NCI-H2107 treated with DMSO at 0.1 percent for 48 hours (cell line): ENCODE measurements around the gene FAM193B.
"Not testable (repeated sequence)": the region's sequence is repeated elsewhere in the genome, so short reads cannot be mapped to it uniquely, and the experiment has no call there.

ENCODE experiments used
- DNase-seq: peaks from one replicate; lab custom pipeline; 2025; ENCODE audit not compliant: unreplicated experiment; lab: John Stamatoyannopoulos, UW

The FAM193B gene

DNA sequence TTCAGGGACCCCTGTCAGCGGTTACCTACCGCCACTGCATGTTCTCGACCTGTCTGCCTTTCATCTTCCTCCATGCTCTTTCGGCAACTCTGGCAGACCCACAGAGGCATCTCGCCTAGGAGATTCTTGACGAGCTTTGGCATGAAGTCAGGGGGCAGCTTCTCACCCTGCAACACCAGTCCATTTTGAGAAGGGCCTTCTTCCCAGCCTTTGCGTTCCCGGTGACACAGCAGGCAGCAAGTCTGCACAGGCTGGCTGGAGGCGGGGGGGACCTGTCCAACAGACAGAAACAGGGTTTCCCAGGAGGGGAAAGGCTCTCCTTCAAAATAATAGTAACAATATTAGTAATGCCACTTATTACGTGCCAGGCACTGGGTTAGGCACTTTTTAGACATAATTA, 15.5 kb downstream of the FAM193B start:
- no peak for DNase-seq

DNA sequence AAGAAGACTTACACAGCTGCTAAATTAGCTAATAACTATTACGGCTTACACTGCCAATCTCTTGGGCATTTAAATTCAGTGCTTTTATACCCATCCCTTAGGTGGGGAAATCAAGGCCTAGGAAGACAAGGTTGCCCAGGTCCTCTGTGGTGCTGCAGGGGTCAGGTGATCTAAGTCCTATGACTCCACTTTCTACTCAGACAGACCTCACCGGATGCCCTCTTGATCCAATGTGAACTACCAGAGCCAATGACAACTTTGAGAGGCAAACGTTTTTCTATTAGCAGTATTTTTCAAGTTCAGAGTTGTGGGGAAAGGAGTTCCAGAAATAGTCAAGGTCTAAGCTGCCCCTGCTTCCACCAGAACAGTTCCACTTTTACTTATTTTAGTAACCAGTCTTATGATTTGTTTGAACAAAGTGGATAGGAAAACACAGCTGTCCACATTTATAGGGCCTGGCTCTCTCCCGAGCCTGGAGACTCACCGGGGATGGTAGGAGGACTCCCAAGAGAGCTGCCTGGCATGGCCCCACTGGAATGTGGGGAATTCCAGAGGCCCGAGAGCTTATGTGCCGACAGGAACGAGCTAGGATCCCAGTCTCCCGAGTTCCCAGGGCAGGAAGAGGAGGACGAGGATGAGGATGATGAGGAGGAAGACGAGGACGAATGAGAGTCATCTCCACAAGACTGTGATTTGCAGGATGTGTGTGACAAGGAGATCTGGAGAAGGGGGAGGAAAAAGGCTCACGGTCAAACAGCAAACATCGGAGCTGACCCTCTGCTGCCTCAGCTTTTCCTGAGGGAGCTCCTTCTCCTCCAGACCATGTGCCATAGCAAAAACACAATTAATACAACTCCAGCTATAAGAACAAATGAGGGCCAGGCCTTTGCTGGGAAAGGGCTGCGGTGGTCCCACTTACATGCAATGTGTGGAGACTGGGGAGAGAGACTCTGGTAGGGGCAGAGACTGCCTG, 16.7 kb downstream of the FAM193B start:
- no peak for DNase-seq

DNA sequence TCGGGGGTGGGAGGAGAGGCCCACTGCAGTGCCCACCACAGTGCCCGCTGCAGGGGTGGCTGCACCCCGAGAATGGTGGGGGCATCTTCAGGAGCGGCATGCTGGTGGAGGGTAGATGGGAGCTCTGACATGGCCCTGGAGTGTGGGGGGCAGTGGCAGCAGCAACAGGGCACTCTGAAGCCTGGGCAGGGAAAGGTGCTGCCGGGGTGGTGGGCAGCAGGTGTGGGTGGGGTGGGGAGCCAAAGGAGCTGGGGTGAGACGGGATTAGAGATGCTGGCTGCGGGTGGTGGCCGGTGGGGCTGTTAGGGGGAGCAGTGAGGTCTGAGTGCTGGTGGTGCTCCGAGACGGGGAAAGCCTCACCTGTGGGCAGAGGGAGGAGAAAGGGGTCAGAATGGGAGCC, 18.0 kb downstream of the FAM193B start:
- DNase-seq: no peak

DNA sequence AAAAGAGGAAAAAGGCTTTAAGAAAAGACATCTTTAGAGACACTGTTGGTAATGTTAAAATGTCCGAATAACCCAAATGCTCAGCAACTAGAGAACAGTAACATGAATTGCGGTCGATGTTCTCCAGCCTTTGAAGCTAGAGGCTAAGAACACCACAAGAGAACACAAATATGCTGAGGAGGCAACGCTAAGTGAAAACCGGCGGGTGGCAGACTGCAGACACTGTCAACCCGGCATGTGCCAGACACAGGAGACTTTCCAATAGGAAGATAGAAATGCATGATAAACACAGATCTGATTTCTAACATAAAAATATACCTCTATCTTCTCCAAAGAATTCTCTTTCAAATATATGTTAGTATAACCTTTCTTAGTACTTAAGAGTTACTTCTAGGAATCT, 19.2 kb downstream of the FAM193B start:
- DNase-seq: no peak

DNA sequence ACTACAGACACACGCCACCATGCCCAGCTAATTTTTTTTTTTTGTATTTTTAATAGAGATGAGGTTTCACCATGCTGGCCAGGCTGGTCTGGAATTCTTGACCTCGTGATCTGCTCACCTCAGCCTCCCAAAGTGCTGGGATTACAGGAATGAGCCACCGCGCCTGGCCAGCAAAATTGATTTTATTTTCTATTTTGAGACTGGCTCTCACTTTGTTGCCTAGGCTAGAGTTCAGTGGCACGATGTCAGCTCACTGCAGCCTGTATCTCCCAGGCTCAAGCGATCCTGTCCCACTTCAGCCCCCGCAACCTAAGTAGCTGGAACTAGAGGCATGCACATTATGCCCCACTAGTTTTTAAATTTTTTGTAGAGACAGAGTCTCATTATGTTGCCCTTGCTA, 19.9 kb downstream of the FAM193B start:
- DNase-seq: not testable (repeated sequence)

DNA sequence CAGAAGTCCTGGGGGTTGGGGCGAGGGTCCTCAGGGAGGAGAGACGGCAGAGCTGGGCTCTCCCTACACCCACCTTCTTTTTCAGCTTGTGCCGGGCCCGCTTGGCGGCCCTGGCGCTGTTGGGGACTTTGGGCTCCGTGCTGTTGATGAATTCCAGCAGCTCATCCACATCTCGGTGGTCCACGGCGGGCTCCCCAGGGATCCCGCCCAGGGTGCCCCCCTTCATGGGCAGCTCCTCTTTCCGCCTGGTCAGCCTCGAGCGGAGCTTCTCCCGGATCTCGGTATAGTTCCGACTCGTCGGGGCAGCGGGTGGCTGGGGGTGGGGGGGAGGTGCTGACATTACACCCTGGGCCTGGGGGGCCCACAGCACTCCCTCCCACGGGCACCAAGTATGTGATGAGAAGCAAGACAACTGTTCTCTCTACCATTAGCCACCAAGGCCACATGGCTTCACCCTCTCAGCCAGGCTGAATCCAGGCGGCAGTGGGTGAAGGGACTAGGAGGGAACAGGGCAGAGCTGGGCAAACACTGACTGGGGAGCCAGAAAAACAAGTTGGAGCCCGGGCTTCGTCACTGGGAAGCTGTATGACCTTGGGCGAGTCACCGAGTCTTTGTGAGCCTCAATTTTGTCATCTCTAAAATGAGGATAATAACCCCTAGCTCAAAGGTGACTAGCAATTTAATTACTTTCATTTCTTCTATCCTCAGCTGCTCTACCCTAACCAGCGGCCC, 23.0 kb downstream of the FAM193B start:
- no peak for DNase-seq

DNA sequence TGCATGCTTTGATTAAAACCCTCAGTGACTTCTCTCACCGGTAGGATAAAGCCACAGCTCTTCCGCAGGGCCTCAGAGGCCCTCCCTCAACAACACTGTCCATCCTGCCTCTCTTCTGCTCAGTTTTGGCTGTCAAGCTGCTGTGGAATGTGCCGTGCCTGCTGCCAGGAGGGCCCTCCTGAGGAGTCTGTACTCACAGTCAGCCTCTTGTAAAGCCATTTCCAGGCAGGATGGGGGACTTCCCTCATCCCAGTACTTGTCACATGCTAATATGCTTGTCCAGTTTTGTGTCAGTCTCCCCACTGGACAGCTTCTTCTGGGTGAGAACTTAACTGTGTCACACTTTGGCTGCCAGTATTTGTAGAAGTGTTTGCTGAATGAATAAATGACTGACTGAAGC, 23.7 kb downstream of the FAM193B start:
- no peak for DNase-seq

DNA sequence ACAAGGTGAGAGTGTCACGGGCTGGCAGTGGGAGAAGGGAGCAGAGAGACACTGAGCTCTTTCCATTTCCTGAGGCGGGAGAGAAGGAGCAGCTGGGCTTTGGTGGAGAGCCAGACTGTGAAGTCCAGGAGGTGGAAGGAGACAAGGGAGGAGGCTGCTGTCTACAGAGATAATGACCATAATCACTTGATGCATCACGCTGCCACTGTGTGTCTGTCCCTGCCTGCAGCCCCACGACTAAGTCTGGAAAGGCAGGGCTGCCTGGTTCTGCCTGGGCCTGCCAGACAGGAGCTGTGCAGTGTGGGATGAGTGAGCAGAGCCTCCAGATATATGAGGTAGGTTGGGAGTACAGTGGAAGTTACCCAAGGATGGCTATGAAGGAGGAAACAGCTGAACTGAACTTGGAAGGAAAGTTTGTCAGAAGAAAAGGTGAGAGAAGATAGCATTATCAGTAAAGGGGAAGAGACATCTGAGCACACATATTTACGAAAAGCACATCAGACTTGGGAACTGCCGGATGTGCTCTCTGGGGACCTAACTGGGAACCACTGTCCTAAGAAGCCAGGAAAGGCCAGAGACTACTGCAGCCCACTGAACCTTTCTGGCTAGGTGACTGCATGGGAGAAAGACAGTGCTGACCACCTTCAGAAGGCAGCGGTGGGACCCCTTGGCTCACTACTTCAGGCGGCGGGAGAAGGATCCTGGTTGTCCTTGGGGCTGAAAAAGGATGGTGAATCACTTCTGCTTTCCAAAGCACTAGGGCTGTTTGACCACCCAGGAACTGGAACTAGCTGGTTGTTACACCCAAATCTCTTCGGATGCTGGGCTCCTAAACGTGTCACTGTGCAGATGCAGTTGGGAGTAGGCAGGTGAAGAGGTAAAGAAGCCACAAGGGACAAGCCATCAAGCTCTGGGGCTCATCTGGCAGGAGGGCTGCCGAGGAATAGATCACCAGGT, 24.8 kb downstream of the FAM193B start:
- DNase-seq: no peak

DNA sequence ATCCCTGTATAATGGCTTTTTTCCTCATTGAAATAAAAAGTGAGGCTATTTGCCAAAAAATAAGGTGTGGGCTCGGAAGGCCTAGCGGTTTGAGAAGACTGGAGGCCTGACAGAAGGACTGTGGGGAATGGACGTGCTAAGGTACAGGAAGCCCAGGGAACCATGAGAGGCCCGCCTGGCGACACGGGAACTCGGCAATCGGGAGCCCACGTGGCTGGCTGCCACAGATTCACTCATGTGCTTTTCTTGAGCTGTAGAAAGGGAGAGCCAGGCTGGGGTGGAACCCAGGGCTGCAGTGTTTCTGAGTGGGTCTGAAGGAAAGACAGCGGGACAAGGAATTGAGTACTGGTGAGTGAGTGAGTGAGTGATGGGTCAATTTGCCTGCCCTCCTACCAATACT, 25.7 kb downstream of the FAM193B start:
- no peak for DNase-seq

DNA sequence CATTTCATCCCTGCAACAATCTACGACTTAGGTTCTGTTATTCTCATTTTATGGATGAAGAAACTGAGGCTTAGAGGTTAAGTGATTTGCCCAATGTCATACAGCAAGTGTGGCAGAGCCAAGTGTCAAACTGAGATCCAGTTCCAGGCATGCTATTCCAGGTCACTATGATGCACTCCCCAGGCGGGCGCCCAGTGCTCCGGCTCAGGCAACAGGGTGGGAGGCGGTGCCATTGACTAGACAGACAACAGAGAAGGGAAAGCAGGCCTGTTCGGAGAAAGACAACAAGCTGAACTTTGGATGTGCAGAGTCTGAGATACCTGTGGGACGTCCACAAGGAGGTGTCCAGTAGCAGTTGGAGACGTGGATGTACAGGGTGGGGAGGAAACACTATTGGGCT, 26.8 kb downstream of the FAM193B start:
- no peak for DNase-seq

DNA sequence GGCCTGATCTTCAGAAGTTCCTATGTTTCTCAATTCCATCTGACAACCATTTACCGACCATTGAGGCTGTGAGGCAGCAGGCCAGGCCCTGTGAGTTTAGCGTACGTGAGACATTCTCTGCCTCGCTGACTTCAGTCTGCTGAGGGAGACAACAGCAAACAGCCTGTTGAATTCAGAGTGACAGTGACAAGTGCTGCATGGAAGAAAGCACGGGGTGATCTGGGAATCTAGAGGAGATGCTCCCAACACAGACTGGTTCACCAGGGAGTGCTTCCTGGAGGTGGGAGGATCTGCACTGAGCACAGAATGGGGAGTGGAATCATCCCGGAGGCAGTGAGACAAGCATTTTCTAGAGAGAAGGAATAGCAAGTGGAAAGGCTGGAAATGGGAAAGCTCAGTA, 27.6 kb downstream of the FAM193B start:
- DNase-seq: no peak

DNA sequence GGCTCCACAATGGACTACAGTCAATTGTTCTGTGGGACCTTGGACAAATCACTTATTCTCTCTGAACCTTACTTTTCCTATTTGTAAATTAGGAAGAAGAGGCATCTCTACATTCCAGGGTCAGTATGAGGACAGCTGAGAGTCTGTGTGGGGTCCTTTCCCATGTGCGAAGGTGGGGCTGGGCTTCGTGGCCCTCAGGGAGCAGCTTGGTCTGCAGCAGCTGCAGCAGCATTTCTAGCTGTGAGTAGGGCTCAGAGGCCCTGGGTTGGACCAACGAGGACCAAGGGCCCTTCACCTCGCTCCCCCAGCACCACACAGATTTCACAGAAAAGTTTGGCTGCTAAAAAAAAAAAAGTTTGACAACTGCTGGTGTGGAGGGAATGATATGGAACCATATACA, 28.2 kb downstream of the FAM193B start:
- DNase-seq: no peak

DNA sequence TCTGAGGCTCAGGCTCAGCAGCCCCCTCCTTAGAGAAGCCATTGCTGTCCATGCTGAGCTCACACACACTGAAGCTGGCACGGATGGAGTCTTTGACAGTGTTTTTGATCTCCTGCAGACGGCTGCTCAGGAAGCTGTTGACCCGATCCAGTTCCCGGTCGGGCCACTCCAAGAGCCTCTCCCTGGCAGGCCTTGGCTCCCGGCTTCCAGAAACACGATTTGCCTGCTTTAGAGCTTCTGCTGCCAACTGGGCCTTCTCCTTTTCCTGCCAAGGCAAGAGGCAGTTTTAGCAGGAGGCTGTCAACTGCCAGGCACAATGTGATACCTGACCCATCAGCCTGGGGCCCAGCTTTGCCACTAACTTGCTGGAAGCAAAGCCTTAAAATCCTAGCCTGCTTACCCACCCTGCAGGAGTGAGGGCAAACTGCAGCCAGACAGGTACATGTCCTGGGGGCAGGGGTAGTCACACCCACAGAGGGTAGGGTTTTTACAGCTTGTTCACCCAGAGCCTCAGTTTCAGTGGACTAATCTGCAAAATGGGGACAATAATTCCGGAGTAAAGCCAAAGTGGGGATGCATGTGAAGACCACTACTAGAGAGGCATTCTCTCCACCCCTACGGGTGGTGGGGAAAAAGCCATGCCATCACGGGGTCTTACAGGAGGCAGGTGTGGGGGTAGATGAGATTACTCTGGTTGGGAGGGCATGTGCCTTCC, 29.3 kb downstream of the FAM193B start:
- DNase-seq: no peak

DNA sequence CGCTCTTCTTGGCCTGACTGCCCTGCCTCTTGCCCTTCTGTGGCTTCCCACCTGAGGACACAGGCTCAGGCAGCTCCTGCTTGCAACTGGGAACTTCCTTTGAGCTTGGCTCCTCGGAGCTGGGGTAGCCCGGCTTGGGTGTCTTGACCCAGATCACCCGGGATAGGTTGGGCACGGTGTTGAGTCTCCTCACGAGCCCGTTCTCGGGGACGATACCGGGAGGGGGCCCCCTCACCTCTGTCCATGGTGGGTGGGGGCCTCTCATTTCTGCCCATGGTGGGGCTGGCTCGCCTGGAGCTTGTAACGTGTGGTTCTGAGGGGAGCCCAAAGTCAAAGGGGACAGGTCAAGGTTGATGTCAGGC, 29.8 kb downstream of the FAM193B start:
- DNase-seq: no peak

DNA sequence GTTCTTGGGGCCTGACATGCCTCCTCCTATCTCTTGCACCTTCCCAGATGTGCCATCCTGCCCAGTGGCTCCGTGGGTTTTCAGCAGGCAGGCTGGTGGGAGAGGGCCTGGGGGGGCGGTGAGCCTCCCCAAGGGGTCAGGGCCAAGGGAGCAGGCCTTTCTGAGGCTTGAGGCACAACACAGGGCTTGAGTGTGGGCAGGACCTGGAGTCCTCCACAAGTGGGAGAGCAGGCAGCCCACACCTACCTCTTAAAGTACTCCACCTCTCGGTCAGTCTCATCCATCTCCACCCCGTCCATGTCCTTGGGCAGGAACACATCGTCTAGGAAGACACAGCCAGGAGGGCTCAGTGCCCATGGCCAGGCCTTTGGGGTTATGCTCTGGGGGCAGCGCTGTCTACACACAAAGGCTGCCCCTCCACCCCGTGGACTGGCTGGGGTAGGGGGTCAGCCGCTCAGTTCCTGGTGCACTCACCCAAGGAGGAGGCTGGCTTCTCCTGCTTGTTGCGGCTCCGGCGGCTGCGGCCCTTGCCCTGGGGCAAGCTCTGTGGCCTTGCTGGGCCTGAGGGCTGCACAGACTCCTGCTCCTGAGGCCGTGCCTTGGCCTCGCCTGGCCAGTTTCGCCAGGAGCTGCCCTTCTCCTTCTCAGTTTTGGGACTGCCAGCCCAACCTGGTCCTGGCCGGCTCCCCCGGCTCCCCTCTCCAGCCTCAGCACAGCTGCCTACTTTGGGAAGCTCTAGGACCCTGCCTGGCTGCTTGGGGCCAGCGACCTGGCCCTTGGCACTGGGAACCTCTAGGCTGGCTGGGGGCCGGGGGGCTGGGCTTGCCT, 30.4 kb downstream of the FAM193B start:
- no peak for DNase-seq

DNA sequence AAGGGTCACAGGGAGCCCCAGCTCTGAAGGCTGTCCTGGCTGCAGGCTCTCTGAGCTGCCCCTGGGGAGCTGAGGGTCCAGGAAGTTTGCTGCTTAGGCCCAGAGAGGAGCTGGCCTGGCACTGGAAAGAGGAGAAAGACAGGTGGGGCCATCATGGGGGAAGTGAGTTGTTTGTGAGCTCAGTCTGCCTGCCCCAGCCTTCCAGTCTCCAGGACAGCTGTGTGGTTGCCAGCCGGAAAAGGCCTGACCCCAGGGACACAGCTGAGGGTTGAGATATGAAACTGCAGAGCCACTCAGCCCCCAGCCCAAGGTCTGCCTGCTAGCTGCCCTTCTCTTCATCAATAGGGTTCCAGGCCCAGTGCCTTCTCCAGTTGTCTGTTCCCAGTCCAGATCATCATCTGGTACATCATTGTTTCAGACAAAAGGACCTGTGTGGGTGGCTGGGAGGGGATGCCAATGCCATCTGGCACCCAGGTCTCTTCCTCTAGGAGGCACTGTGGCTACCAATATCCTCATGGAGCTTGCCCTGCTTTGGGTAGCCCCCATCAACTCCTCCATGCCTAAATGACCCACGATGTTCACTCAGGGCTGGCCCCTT, 33.3 kb downstream of the FAM193B start:
- DNase-seq: no peak

DNA sequence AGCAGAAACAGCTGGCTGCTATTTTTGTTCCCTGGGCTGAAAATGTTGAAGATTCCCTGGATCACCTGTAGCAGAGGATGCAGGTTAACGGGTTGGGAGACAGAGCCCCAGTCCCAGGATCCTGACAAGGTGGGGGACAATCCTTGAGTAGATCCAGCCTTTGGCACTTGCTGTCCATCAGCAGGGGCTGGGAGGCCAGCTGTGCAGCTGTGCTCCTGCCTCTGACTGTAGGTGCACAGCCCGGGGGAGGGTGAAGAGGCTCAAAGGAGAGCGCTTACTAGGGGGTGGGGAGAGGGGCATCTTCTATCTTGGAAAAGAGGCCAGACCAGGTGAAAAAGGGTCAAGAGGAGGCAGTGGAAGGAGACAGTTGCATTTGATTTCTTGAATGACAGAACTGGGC, 34.1 kb downstream of the FAM193B start:
- no peak for DNase-seq

DNA sequence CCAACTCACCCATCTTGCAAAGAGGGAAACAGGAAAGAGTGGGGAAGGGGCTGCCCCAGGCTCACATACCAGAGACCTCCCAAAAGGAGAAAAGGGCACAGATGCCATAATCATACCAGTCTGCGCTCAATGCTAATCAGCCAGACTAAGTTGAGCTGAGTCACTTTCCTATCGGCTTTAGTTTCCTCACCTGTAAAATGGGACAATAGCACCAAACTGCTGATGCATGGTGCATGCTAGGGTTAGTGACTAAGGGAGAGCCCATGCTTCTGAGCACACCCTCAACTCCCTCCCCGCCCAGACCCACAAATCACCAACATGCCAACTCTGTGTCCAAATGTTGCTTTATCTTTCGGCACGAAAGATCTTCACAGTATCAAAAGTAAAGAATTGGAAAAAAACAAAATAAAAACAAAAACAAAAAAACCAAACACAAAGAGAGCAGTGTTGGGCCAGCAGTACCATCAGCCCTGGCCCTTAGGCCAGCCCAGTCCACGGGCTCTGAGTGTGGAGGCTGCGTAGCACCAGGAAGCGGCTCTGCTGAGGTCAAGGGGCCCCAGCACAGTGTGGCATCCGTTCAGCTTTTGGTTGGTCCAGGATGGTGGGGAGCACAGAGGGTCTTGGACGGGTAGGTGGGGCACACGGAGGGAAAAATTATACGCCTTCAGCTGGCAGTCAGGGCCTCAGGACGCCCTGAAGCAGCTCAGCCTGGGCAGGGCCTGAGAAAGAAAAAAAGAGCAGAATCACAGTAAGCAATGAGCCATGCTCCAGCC, 34.7 kb downstream of the FAM193B start:
- no peak for DNase-seq
